ENCODE data around the gene ZSCAN5B.

GRCh38 chr19:56158170-56158757, 39.3 kb downstream of the ZSCAN5B start:
- TF ChIP-seq CTCF (conservative IDR thresholded peaks at IDR 0.05), result no peak
- no peak for TF ChIP-seq ZFX (IDR thresholded peaks at IDR 0.05)
